ACC112 (cell line): ENCODE measurements around the gene STYXL2.
A peak's percentile ranks its signal among the peaks of the same experiment; 100 is the strongest.

Experiments used
- H2AFZ ChIP-seq: fragments of 200-600 bp; sonication (generic); one replicate; pipeline ENCODE4 v1.6.0; 2017; ENCODE audit warnings: antibody characterized with exemption, low read length; ENCODE audit not compliant: unreplicated experiment
- H3K27ac ChIP-seq: fragments of 200-600 bp; sonication (generic); 2 replicates; pipeline ENCODE4 v1.5.1; 2014; ENCODE audit warnings: low read depth, mild to moderate bottlenecking, antibody characterized with exemption, low read length, moderate library complexity
- H3K27me3 ChIP-seq: fragments of 200-600 bp; sonication (generic); 2 replicates; pipeline ENCODE4 v1.6.1; 2014; ENCODE audit warnings: mild to moderate bottlenecking, antibody characterized with exemption, low read length, moderate library complexity, mixed read lengths; ENCODE audit not compliant: insufficient read depth
- H3K36me3 ChIP-seq: fragments of 200-600 bp; sonication (generic); 2 replicates; pipeline ENCODE4 v1.6.1; 2016; ENCODE audit warnings: mild to moderate bottlenecking, antibody characterized with exemption, low read length, moderate library complexity, mixed read lengths; ENCODE audit not compliant: insufficient read depth
- H3K4me1 ChIP-seq: fragments of 200-600 bp; sonication (generic); one replicate; pipeline ENCODE4 v1.6.1; 2016; ENCODE audit warnings: low read length, mixed read lengths; ENCODE audit not compliant: insufficient read depth, unreplicated experiment, control insufficient read depth
- H3K4me3 ChIP-seq: fragments of 200-600 bp; sonication (generic); 2 replicates; pipeline ENCODE4 v1.5.1; 2014; ENCODE audit warnings: mild to moderate bottlenecking, low read depth, low read length
- H3K79me2 ChIP-seq: fragments of 200-600 bp; sonication (generic); one replicate; pipeline ENCODE4 v1.6.0; 2016; ENCODE audit warnings: low read length; ENCODE audit not compliant: control insufficient read depth, unreplicated experiment, insufficient read depth

The STYXL2 gene

DNA sequence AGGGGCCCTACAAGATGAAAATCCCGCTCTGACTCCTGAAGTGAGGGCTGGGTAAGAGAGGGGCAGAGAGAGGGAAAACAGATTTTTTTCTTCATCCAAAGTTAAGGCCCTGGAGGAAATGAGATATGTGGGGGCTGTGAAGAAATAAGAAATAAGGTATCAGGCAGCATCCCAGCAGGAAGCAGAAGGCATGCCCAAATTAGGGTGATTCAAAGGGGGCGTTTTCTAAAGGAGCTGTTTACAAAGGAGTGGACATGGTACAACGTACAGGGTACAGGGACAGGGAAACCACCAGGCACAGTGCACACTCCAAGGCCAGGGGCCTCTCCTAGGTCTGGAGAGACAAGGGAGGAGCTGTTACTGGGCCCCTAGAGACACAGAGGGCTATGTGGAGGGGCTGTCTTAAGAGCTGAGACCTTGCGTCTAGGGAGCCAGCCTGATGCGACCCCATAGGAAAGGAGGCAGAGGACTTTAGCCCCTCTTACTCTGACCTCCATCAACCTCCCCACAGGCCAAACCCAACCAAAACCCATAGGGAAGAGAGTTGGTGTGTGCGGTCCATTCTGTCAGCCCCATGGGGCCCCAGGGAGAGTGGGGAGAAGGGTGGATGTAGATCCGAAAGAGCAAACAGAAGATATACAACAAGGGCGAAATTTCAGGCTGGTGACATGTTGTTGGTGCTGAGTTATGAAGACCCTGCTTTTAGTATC is 38.6 kb downstream of the STYXL2 start:
- Histone ChIP-seq H3K4me1 (peaks cover 9% of the 10 kb centered on the region), H3K36me3 (no peaks in the 10 kb centered on the region), H3K4me3 (no peak overlapping the region), H3K27me3 (peaks cover 68% of the 10 kb centered on the region), H3K79me2 (no peaks in the 10 kb centered on the region), H2AFZ (no peak overlapping the region), H3K27ac (no peak overlapping the region)

DNA sequence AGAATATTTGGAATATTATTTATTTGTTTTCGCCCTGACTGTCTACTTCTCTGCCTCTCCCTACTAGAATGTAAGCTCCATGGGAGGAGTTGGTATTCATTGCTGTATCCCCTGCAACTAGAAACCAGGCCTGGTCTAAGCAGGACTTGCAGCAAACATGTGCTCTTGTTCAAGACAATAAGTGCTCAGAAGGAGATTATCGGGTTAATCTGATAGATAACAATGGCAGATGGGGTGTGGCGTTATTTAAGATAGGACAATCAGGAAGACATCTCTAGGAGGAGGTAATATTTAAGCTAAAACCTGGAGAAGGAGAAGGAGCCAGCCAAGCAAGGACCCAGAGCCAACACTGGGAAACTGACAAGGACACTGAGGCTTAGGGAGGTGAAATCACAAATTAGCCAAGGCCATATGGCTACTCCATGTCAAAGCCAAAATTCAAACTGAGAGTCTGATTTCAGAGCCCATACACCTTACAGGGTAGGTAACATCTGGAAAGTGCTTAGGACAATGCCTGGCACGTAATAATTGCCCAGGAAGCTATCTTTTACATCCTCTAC is 41.5 kb downstream of the STYXL2 start:
- Histone ChIP-seq H3K4me3 (no peak overlapping the region), H3K27ac (no peak overlapping the region), H3K79me2 (no peaks in the 10 kb centered on the region), H2AFZ (no peak overlapping the region), H3K27me3 (peaks cover 61% of the 10 kb centered on the region), H3K36me3 (no peaks in the 10 kb centered on the region), H3K4me1 (peaks cover 9% of the 10 kb centered on the region)

DNA sequence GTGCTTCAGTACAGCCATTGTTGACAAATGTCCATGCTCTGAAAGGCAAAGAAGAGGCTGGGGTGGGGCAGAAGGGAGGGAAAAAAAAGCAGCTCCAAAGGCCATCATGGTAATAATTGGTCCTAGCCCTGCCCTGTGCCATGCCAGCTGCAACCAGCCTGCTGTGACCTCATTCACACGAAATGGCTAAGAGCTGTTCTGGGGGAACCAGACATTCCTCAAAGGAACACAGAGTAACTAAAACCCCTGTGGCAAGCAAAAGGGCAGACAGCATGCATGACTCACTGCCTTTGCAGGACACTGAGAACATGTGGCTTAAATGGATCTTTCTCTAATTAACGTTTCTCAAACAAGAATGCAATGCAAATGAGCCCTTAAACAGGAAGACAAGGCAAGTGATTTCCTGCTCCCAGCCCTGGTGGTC is 42.3 kb downstream of the STYXL2 start:
- Histone ChIP-seq H3K4me1 (peaks cover 9% of the 10 kb centered on the region), H2AFZ (peak overlapping the region; percentile 7), H3K4me3 (no peak overlapping the region), H3K36me3 (no peaks in the 10 kb centered on the region), H3K27ac (no peak overlapping the region), H3K27me3 (peaks cover 57% of the 10 kb centered on the region), H3K79me2 (no peaks in the 10 kb centered on the region)

DNA sequence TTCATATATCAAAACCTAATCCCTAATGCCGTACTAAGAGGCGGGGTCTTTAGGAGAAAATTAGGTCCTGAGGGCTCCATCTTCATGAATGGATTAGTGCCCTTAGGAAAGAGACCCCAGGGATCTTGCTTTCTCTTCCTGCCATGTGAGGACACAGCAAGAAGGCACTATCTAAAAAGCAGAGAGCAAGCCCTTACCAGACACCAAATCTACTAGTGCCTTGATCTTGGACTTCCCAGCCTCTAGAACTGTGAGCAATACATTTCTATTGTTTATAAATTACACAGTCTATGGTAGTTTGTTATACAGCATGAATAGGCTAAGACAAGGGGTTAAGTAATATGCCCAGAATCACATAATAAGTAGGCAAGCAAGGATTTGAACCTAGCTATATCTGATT is 42.9 kb downstream of the STYXL2 start:
- Histone ChIP-seq H3K79me2 (no peaks in the 10 kb centered on the region), H3K4me1 (peaks cover 9% of the 10 kb centered on the region), H3K27ac (no peak overlapping the region), H3K36me3 (no peaks in the 10 kb centered on the region), H2AFZ (no peak overlapping the region), H3K27me3 (peaks cover 56% of the 10 kb centered on the region), H3K4me3 (no peak overlapping the region)

DNA sequence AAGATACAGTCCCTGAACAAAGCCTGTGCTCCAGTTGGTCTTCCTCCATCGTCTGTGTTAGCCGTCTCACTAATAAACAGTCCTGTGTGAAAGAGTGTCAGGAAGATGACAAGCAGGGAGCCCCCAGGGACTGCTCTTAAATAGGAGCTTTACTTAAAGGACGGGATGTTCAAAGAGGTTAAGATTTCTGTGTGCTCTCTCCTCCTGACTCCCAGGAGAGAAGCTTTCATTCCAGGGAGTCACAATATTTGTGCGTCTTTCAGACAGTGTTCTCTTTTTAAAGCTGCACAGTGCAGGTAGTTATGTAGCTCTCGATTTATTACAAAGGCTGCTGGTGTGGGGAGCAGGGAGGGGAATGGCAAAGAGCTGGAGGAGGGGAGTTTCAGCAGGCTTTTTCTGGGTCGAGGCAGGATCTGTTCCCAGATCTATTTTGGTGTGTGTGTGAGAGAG is 43.5 kb downstream of the STYXL2 start:
- H3K79me2 ChIP-seq: no peaks in the 10 kb centered on the region
- H3K36me3 ChIP-seq: no peaks in the 10 kb centered on the region
- no peak overlapping the region for H3K27ac ChIP-seq
- no peak overlapping the region for H3K4me3 ChIP-seq
- peaks cover 53% of the 10 kb centered on the region for H3K27me3 ChIP-seq
- no peak overlapping the region for H2AFZ ChIP-seq
- H3K4me1 ChIP-seq: peaks cover 9% of the 10 kb centered on the region

DNA sequence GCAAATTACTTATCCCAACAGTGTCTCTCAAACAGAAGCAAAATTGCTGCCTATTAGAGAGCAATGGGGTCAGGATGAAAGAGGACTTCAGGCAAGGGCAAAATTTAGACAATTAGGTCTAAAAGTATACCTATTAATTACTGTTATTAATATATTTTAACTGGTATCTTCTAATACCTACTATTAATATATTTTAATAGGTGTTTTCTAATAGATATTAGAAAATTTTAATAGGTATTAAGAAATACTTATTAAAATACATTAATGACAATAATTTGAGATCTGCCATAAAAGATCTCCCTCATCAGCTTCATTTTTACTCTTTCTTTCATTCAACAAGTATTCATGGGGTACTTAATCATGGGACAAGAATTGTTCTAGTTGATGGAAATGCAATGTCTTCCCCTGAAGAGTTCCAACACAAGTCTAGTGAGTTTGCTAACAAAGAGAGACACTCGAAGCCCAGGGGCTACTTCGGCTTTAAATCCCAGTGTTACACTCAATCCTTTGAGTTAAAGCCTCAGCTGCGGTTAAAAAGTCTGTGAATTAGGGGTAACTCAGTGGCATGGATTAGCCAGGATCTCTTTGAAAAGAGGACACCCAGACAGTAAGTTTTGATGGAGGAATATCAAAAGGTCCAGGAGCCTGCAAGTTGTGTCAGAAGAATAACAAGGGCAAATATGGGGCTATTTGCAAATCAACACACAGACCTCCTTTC is 44.1 kb downstream of the STYXL2 start:
- Histone ChIP-seq H3K79me2 (no peaks in the 10 kb centered on the region), H3K27me3 (peaks cover 47% of the 10 kb centered on the region), H3K4me1 (peaks cover 9% of the 10 kb centered on the region), H3K36me3 (no peaks in the 10 kb centered on the region), H3K4me3 (no peak overlapping the region), H2AFZ (no peak overlapping the region), H3K27ac (no peak overlapping the region)

DNA sequence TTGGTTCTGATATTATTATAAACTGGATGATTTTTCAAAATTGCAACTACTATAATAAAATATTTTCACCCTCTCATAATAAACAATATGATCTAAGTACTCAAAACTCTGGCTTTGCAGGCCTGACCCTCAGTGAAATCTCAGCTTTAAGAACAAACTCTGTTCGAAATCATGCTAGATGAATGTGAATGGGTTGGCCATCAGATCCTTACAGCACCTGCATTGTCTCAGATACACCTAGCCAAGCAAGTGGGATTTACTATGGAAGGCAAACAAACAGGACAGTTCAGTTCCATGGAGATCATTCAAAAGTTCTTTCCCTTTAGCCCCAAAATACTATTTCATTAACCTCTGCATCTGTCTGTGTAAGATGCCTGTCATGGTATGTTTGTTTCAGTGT is 44.8 kb downstream of the STYXL2 start:
- peaks cover 9% of the 10 kb centered on the region for H3K4me1 ChIP-seq
- no peaks in the 10 kb centered on the region for H3K36me3 ChIP-seq
- H2AFZ ChIP-seq: no peak overlapping the region
- H3K27me3 ChIP-seq: peaks cover 41% of the 10 kb centered on the region
- no peaks in the 10 kb centered on the region for H3K79me2 ChIP-seq
- H3K4me3 ChIP-seq: no peak overlapping the region
- H3K27ac ChIP-seq: no peak overlapping the region

DNA sequence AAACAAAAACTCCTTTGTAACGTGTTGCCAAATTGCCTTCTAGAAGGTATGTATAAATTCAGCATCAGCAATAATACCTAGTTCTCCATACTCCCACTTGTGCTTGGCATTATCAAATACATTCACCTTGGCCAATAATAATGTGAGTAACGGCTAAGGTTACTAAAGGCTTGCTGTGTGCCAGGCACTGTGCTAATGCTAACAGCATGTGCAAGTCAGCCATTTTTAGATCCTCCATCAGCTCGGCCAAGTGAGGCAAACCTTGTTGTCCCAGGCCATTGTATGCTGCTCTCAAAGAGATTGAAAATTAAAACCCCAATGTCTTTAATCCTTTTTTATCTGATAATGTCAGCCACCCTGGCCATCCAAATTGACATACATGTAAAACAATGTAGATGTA is 48.1 kb downstream of the STYXL2 start:
- H3K27ac ChIP-seq: no peak overlapping the region
- no peak overlapping the region for H3K4me3 ChIP-seq
- no peaks in the 10 kb centered on the region for H3K36me3 ChIP-seq
- peaks cover 32% of the 10 kb centered on the region for H3K27me3 ChIP-seq
- H3K4me1 ChIP-seq: no peaks in the 10 kb centered on the region
- no peak overlapping the region for H2AFZ ChIP-seq
- H3K79me2 ChIP-seq: no peaks in the 10 kb centered on the region
